ENCODE measurements around the gene ZNF217.
"Not testable (repeated sequence)": the region's sequence is repeated elsewhere in the genome, so short reads cannot be mapped to it uniquely, and the experiment has no call there.

The ZNF217 gene

GRCh38 chr20:53587157-53587703 lies 6.4 kb downstream of the ZNF217 start:
- DNase-seq (ENCODE audit: low read depth, low spot score); H3K4me3 ChIP-seq (ENCODE audit: low read length): not testable (repeated sequence)

- no peak overlapping the region for H3K4me3 ChIP-seq (ENCODE audit: low read length)
- DNase-seq (ENCODE audit: low read depth, low spot score): no peak
Measured at GRCh38 chr20:53586640-53587039, 7.0 kb downstream of the ZNF217 start.

- DNase-seq (ENCODE audit: low read depth, low spot score); H3K4me3 ChIP-seq (ENCODE audit: low read length): not testable (repeated sequence)
Measured at GRCh38 chr20:53585910-53586309, 7.7 kb downstream of the ZNF217 start.

- H3K4me3 ChIP-seq (ENCODE audit: low read length); DNase-seq (ENCODE audit: low read depth, low spot score): not testable (repeated sequence)
Measured at GRCh38 chr20:53585004-53585569, 8.6 kb downstream of the ZNF217 start.

DNA sequence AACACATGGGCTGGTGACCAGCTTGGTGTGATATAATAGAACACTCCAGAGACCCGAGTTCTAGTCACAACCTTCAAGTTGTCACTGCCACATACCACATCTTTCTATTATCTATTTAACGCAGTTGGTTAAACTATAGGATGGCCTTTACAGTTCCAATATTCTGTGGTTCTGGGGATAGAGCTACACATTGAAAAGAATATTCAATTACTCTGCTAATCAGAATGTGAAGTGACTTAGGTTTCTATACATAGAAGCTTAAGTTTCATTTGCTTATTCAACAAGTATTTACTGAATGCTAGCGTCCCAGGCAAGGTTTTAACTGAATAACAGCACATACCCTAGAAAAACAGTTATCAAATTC lies 9.1 kb downstream of the ZNF217 start:
- not testable (repeated sequence) for DNase-seq (ENCODE audit: low read depth, low spot score); H3K4me3 ChIP-seq (ENCODE audit: low read length)

DNA sequence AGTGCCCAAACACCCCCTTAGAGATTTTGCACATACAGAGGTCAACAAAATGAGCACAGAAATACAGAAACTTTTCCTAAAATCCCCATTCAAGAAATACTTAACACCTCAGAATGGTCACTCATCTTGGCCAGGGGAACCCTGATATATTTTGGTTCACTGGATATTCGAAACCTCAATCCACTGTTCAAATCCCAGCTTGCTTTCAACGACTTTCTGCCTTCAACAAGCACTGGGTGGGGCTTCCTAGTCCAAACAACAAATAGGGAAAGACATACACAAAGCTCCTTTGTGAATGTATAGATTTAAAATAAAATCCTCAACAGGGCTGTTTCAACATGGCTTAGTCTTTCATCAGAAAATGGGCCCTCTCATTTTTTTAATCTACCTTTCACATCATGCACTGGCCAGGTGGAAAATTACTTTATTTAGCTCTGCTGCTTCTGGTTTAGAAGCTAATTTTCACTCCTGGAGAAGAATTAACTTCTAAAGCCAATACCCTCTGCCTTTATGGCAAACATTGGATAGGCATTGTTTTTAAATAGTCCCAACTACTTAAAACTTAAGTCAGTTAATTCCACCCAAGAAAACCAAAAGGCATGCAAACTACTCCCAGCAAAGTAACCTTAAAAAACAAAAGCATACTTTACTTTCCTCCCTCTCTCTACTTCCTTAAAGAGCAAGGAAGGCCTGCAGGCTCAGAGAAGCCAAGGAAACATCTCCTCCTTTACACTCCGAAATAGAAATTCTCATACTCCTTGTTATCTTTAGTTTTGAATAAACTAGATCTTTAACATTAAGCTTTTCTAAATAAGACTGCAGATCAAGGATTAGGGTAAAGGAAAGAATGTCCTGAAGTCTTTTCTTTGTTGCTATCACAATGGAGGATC lies 9.7 kb downstream of the ZNF217 start:
- not testable (repeated sequence) for H3K4me3 ChIP-seq (ENCODE audit: low read length); DNase-seq (ENCODE audit: low read depth, low spot score)

- H3K4me3 ChIP-seq (ENCODE audit: low read length): peak overlapping the region; percentile 42
- no peak for DNase-seq (ENCODE audit: low read depth, low spot score)
Measured at GRCh38 chr20:53582574-53583351, 10.9 kb downstream of the ZNF217 start.

- peak overlapping the region; percentile 42 for H3K4me3 ChIP-seq (ENCODE audit: low read length)
- DNase-seq (ENCODE audit: low read depth, low spot score): no peak
Measured at GRCh38 chr20:53582251-53582570, 11.4 kb downstream of the ZNF217 start.

DNA sequence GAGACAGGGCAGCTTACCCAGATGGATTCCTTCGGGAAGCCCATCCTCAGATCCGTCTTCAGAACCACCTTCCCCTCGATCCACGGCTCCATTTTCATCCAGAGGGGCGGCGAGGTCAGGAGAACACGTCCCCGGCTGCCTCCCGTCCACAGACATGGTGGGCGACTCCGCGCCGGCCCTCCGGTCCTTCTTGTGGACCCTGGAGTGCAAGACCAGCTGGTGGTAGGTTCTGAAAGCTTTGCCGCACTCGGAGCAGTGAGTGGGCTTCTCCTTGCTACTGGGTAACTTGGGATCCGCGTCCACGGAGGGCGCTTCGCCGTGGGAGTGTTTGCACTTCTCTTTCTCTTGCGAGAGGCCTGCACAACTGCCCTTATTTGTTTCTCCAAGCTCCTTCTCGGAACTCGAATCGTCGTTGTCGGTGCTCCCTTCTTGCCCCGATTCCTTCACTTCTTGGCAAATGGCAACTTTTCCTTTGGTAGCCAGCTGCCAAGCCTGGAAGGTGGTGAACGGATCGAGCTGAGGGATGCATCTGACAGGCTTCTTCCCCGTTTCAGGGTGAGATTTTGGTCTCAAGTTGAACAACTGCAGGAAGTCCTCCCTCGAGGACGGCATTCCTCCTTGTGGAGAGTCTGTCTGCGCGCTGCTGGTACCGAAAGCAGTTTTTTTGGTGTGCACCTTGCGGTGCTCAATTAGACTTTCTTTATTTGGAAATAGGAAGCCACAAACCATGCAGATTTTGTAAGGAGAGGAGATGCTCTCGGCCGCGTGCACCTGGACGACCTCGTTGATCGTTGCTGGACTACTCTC lies 12.0 kb downstream of the ZNF217 start:
- DNase-seq (ENCODE audit: low read depth, low spot score): peak; percentile 70
- H3K4me3 ChIP-seq (ENCODE audit: low read length): peak overlapping the region; percentile 42

GRCh38 chr20:53580376-53581111 lies 13.1 kb downstream of the ZNF217 start:
- no peak overlapping the region; the same call in 1 of the 2 replicates for H3K4me3 ChIP-seq (ENCODE audit: low read length)
- DNase-seq (ENCODE audit: low read depth, low spot score): no peak

DNA sequence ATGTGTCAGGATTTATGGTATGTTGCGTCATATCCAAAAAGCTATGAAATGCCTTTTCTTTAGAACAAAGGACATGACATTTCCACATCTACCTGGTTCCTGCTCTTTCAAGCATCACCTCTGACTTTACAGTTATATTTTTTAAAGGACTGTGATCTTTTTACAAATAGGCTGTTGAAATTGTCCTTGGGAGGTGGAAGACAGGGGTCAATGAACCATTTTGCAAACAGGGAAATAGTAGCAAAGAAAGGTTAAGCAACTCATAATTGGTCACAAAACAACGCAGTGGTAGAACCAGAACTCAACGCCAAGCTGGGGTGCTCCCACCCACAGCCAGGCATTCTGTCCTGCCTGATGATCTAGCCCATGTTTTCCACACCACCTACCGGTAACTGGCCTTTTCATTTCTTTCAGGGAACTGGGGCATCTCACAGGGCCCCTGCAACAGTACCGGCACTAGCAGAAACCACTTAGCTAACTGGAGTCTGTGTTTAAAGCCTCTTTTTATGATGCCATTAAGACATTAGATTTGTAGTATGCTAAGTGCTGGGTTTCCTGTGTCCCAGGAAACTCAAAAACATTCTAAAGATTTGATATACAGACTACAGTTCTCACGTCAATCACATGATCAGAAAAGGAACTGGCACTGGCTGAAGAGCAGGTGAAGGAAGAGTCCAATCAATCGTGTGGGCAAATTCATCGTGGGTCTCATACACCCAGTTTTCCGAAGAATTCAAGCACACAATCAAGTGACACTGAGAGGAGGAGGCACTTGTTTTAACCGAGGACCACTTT lies 13.9 kb downstream of the ZNF217 start:
- DNase-seq (ENCODE audit: low read depth, low spot score): no peak
- H3K4me3 ChIP-seq (ENCODE audit: low read length): no peak overlapping the region; the same call in 1 of the 2 replicates

DNA sequence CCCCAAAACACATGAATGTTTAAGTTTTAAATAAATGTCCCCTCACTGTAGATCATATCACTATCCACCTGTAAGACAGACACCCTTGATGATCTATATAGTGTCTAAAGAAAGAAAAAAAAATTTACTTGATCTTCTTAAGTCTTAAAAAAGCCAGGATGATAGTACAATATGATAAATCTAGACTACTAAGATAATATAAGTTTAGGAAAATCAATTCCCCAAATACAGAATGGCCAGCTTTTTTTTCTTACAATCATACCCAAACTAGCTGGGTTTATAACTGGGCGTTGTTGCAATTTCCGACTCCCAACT lies 14.4 kb downstream of the ZNF217 start:
- no peak overlapping the region for H3K4me3 ChIP-seq (ENCODE audit: low read length)

DNA sequence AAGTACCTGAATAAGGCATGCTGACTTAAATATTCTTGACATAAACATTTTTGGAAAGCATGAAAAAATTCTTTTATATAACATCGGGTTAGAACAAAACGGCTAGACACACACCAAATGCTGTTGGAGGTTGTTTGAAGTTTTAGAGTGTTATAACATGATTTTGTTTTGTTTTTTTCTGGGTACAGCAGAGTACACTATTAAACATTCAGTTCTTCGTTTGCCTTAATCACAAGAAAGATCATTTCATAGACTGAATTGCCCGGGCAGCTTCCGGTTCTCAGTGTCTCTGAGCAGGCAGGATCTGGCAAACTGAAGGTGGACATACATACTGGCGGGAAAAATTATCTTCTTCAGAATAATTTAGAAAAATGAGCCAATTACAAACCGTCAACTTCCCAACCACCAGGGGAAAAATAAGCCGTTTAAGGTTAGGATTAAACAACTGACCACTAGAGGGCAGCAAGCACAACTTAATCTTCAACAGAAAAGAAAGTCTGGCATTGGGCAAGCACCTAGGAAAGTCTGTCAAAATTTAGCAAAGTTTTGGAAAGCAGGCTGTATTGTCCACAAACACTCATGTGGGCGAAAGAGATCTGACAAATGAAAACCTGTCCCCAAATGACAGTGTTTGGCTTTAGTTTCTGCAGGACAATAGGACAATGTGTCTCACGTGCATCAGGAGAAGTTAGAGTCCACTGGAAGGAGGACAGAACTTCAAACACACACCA lies 15.0 kb downstream of the ZNF217 start:
- no peak overlapping the region for H3K4me3 ChIP-seq (ENCODE audit: low read length)
- peak; percentile 92 for DNase-seq (ENCODE audit: low read depth, low spot score)

More for the DNA sequence above, 14.4 kb downstream of the ZNF217 start:
- no peak for DNase-seq (ENCODE audit: low read depth, low spot score)

- no peak for DNase-seq (ENCODE audit: low read depth, low spot score)
- no peak overlapping the region for H3K4me3 ChIP-seq (ENCODE audit: low read length)
Measured at GRCh38 chr20:53576586-53577318, 16.9 kb downstream of the ZNF217 start.

DNA sequence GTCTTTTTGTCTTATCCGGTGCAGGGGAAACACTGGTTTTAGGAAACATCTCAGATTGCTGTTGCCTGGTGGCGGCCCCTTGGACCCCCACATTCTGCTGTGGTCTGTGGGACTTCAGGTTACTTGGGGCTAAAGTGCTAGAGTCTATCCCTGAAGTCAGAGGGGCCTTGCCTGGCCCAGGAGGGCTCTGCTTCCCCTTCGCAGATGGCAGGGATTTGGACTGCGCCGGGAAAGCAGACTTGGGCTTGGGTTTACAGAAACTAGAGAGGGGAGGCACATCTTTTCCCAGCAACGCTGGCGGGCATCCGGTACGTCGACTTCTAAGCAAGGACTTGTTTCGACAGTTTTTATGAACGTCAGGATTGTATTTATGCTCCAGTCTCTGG lies 17.5 kb downstream of the ZNF217 start:
- no peak overlapping the region for H3K4me3 ChIP-seq (ENCODE audit: low read length)
- no peak for DNase-seq (ENCODE audit: low read depth, low spot score)

GRCh38 chr20:53575481-53576194 lies 18.0 kb downstream of the ZNF217 start:
- no peak overlapping the region for H3K4me3 ChIP-seq (ENCODE audit: low read length)
- no peak for DNase-seq (ENCODE audit: low read depth, low spot score)

Data from Jurkat, Clone E6-1 (cell line).